HEK293 (cell line): Measurements from ENCODE around the gene MDN1.

Experiments used
- CTCF ChIP-seq: fragments of 450-650 bp; formaldehyde crosslinking; IDR thresholded peaks from 2 replicates; pipeline ENCODE4 v1.5.1; 2016; ENCODE audit warnings: missing biosample characterization, missing genetic modification characterization
- REST ChIP-seq: fragments of 450-650 bp; formaldehyde crosslinking; IDR thresholded peaks from 2 replicates; pipeline ENCODE4 v1.5.1; 2016; ENCODE audit warnings: missing biosample characterization, missing genetic modification characterization
- WT1 ChIP-seq: fragments of 450-650 bp; formaldehyde crosslinking; IDR thresholded peaks from 2 replicates; pipeline ENCODE4 v1.5.1; 2016; ENCODE audit warnings: missing biosample characterization, missing genetic modification characterization
- ZBTB1 ChIP-seq: fragments of 450-650 bp; formaldehyde crosslinking; IDR thresholded peaks from 2 replicates; pipeline ENCODE4 v1.5.1; 2016; ENCODE audit warnings: missing biosample characterization, missing genetic modification characterization
- ZBTB26 ChIP-seq: fragments of 450-650 bp; formaldehyde crosslinking; optimal IDR thresholded peaks from 2 replicates; pipeline ENCODE3; 2016; ENCODE audit warnings: missing biosample characterization, mild to moderate bottlenecking, missing genetic modification characterization
- ZBTB7A ChIP-seq: fragments of 450-650 bp; formaldehyde crosslinking; IDR thresholded peaks from 2 replicates; pipeline ENCODE4 v1.5.1; 2016; ENCODE audit warnings: low read depth, missing biosample characterization, missing genetic modification characterization
- ZNF239 ChIP-seq: fragments of 450-650 bp; formaldehyde crosslinking; IDR thresholded peaks from 2 replicates; pipeline ENCODE4 v1.5.1; 2016; ENCODE audit warnings: missing biosample characterization, missing genetic modification characterization
- ZNF26 ChIP-seq: fragments of 450-650 bp; formaldehyde crosslinking; IDR thresholded peaks from 2 replicates; pipeline ENCODE4 v1.5.1; 2016; ENCODE audit warnings: missing biosample characterization, missing genetic modification characterization
- ZNF274 ChIP-seq, 2 experiments: fragments of 200-500 bp in 1 of 2; fragments of 450-650 bp in 1 of 2; sonication (Bioruptor generic) in 1 of 2; formaldehyde crosslinking in 1 of 2; IDR thresholded peaks; 2 replicates each; pipeline versions ENCODE4 v1.5.1 to v1.6.1; 2014 to 2016; ENCODE audit warnings: borderline replicate concordance in 1 of 2, inconsistent platforms in 1 of 2, low read length in 1 of 2, missing biosample characterization in 1 of 2, missing genetic modification characterization in 1 of 2
- ZNF302 ChIP-seq: fragments of 450-650 bp; formaldehyde crosslinking; IDR thresholded peaks from 2 replicates; pipeline ENCODE4 v1.5.1; 2016; ENCODE audit warnings: missing biosample characterization, missing genetic modification characterization, low read depth
- ZNF398 ChIP-seq: fragments of 450-650 bp; formaldehyde crosslinking; IDR thresholded peaks from 2 replicates; pipeline ENCODE4 v1.5.1; 2017; ENCODE audit warnings: missing biosample characterization, missing genetic modification characterization
- ZNF530 ChIP-seq: fragments of 450-650 bp; formaldehyde crosslinking; IDR thresholded peaks from 2 replicates; pipeline ENCODE4 v1.5.1; 2016; ENCODE audit warnings: low read depth, missing biosample characterization, missing genetic modification characterization
- ZNF776 ChIP-seq: fragments of 450-650 bp; formaldehyde crosslinking; IDR thresholded peaks from 2 replicates; pipeline ENCODE4 v1.5.0; 2017; ENCODE audit warnings: missing biosample characterization, missing genetic modification characterization, borderline replicate concordance
- ZNF792 ChIP-seq: fragments of 450-650 bp; formaldehyde crosslinking; IDR thresholded peaks from 2 replicates; pipeline ENCODE4 v1.5.1; 2016; ENCODE audit warnings: missing biosample characterization, missing genetic modification characterization

- TF ChIP-seq ZNF274 (IDR thresholded peaks at IDR 0.05; ENCODE audit: low read length) (no peak), ZNF274 (tag by site-specific recombination; IDR thresholded peaks at IDR 0.05; ENCODE audit: borderline replicate concordance) (no peak), ZNF239 (tag by site-specific recombination) (no peak), ZNF776 (tag by site-specific recombination) (no peak), ZBTB1 (no peak), REST (tag by site-specific recombination) (no peak), ZNF398 (tag by site-specific recombination) (no peak), ZNF26 (tag by site-specific recombination) (no peak), CTCF (no peak), WT1 (tag by site-specific recombination) (no peak), ZNF792 (tag by site-specific recombination) (no peak), ZBTB26 (tag by site-specific recombination) (no peak), ZNF302 (tag by site-specific recombination) (no peak), ZNF530 (no peak), ZBTB7A (tag by site-specific recombination) (no peak)
Observed at GRCh38 chr6:89736893-89737292, 82.7 kb downstream of the MDN1 start.
